CD4-positive, CD25-positive, alpha-beta regulatory T cell (primary cell): Measurements from ENCODE around the gene NPIPA3. TPM values are rescaled to one million over a fixed set of nuclear protein-coding genes. Genes with fewer than 3 reads are reported as not detected.

Experiments used
- polyA plus RNA-seq, 4 donors: library from polyadenylated mRNA; unstranded; fragments of 300-500 nt; fragmentation: Illumina TruSeq; gene quantifications; one replicate each; pipeline ENCODE4 v1.2.3, GENCODE V29; 2021
- total RNA-seq: library from RNA; stranded (reverse); gene quantifications from one replicate; pipeline ENCODE4 v1.2.3, GENCODE V29; 2022

Gene NPIPA3
- total and polyA plus RNA-seq, 5 donors from 2014 or later, result 0.86 TPM; not detected in 4

Other genes starting within 250 kb of the NPIPA3 start
- 36.2 TPM for gene PARN, start 73.2 kb upstream of the NPIPA3 start, total RNA-seq
- 10 to 100 TPM; 41.6 to 50.9 (median 47.9) TPM for gene PARN, start 73.2 kb upstream of the NPIPA3 start, polyA plus RNA-seq
- gene BFAR, start 70.5 kb upstream of the NPIPA3 start, total RNA-seq, result 48.4 TPM
- gene BFAR, start 70.5 kb upstream of the NPIPA3 start, polyA plus RNA-seq, result 10 to 100 TPM; 48.0 to 52.8 (median 51.4) TPM
- gene PLA2G10, start 9.1 kb upstream of the NPIPA3 start, total RNA-seq, result not detected
- gene PLA2G10, start 9.1 kb upstream of the NPIPA3 start, polyA plus RNA-seq, result not detected
- gene NPIPA2, start 39.1 kb downstream of the NPIPA3 start, total RNA-seq, result 0.86 TPM
- gene NPIPA2, start 39.1 kb downstream of the NPIPA3 start, polyA plus RNA-seq, result not detected
- gene NOMO1, start 130.3 kb downstream of the NPIPA3 start, total RNA-seq, result 44.5 TPM
- gene NOMO1, start 130.3 kb downstream of the NPIPA3 start, polyA plus RNA-seq, result 10 to 100 TPM; 17.4 to 37.5 (median 31.1) TPM
- 109 TPM for gene NPIPA1, start 234.0 kb downstream of the NPIPA3 start, total RNA-seq
- gene NPIPA1, start 234.0 kb downstream of the NPIPA3 start, polyA plus RNA-seq, result 1 to 10 TPM in 3 of 4 donors, under 1 TPM in 1; 0.42 to 2.6 (median 1.5) TPM